ENCODE results near the gene MEA1. TPM values are rescaled to one million over a fixed set of nuclear protein-coding genes. Genes with fewer than 3 reads are reported as not detected.

MEA1 gene
- total RNA-seq, 4 donors from 2014 or later: 59.5 to 99.9 (median 77.5) TPM

- no peak overlapping the region for H3K4me3 ChIP-seq (ENCODE audit: low read depth, poor library complexity, severe bottlenecking)
- no peak for DNase-seq (ENCODE audit: low spot score in 2 of 2)
- WGBS, 2 donors: 88 to 92% methylated on average over 3 of the region's 3 CpGs
- intact Hi-C loops (cut with DNase I; ENCODE audit: low total_unique reads): no loop called here
- TF ChIP-seq POLR2A (IDR thresholded peaks at IDR 0.05): no peak
- no peak for TF ChIP-seq CTCF (IDR thresholded peaks at IDR 0.05)
These were observed 6.4 kb upstream of the MEA1 start for GRCh38 chr6:43020052-43020705.

- TF ChIP-seq POLR2A (IDR thresholded peaks at IDR 0.05) (no peak), CTCF (IDR thresholded peaks at IDR 0.05) (no peak)
- 86 to 89% methylated on average over 2 of the region's 2 CpGs for WGBS, 2 donors
- no peak overlapping the region for H3K4me3 ChIP-seq (ENCODE audit: low read depth, poor library complexity, severe bottlenecking)
- DNase-seq (ENCODE audit: low spot score in 2 of 2): no peak
- intact Hi-C loops (cut with DNase I; ENCODE audit: low total_unique reads): no loop called here
These were observed 5.4 kb upstream of the MEA1 start for GRCh38 chr6:43019152-43019551.

GRCh38 chr6:43016943-43017334, 3.2 kb upstream of the MEA1 start:
- TF ChIP-seq POLR2A (IDR thresholded peaks at IDR 0.05): no peak
- TF ChIP-seq CTCF (IDR thresholded peaks at IDR 0.05): no peak
- 88 to 90% methylated on average over 12 of the region's 12 CpGs for WGBS, 2 donors
- no peak for DNase-seq (ENCODE audit: low spot score in 2 of 2)
- intact Hi-C loops (cut with DNase I; ENCODE audit: low total_unique reads): no loop called here
- H3K4me3 ChIP-seq (ENCODE audit: low read depth, poor library complexity, severe bottlenecking): no peak overlapping the region

- TF ChIP-seq POLR2A (IDR thresholded peaks at IDR 0.05) (no peak), CTCF (IDR thresholded peaks at IDR 0.05) (no peak)
- intact Hi-C loops (cut with DNase I; ENCODE audit: low total_unique reads): no loop called here
- DNase-seq (ENCODE audit: low spot score in 2 of 2): no peak
- 68 to 75% methylated on average over 7 of the region's 7 CpGs for WGBS, 2 donors
- no peak overlapping the region for H3K4me3 ChIP-seq (ENCODE audit: low read depth, poor library complexity, severe bottlenecking)
These were observed 2.6 kb upstream of the MEA1 start for GRCh38 chr6:43016176-43016942.

- WGBS, 2 donors: 0 to 1% methylated on average over 7 of the region's 7 CpGs
- peak overlapping the region; percentile 45 for H3K4me3 ChIP-seq (ENCODE audit: low read depth, poor library complexity, severe bottlenecking)
- intact Hi-C loops (cut with DNase I; ENCODE audit: low total_unique reads): no loop called here
- TF ChIP-seq CTCF (IDR thresholded peaks at IDR 0.05): no peak
- no peak for TF ChIP-seq POLR2A (IDR thresholded peaks at IDR 0.05)
- DNase-seq (ENCODE audit: low spot score in 2 of 2): no peak
These were observed 726 bp upstream of the MEA1 start for GRCh38 chr6:43014434-43014909.

Data from lower leg skin (tissue), 4 donors.